Hippocampal formation (tissue), 2 donors: Measurements from ENCODE around the gene CPA1.

Source experiments
- DNase-seq, 2 donors: peaks; one replicate each; lab custom pipeline; 2025; lab: John Stamatoyannopoulos, UW

The CPA1 gene

GRCh38 chr7:130356121-130356875 is 24.0 kb upstream of the CPA1 start:
- DNase-seq, result no peak

GRCh38 chr7:130356876-130357611 is 23.2 kb upstream of the CPA1 start:
- peak in 1 of 2 donors; percentile 38 for DNase-seq

- DNase-seq, result no peak
Observed at GRCh38 chr7:130358471-130358870, 21.8 kb upstream of the CPA1 start.

- no peak for DNase-seq
Observed at GRCh38 chr7:130359276-130359857, 20.9 kb upstream of the CPA1 start.

GRCh38 chr7:130360518-130360917 is 19.8 kb upstream of the CPA1 start:
- no peak for DNase-seq

GRCh38 chr7:130361681-130362080 is 18.6 kb upstream of the CPA1 start:
- DNase-seq, result no peak

- DNase-seq, result no peak
Observed at GRCh38 chr7:130362251-130362816, 18.0 kb upstream of the CPA1 start.

- no peak for DNase-seq
Observed at GRCh38 chr7:130363026-130363847, 17.1 kb upstream of the CPA1 start.

- no peak for DNase-seq
Observed at GRCh38 chr7:130364451-130364850, 15.8 kb upstream of the CPA1 start.

- DNase-seq, result no peak
Observed at GRCh38 chr7:130365088-130365487, 15.2 kb upstream of the CPA1 start.

GRCh38 chr7:130365511-130366441 is 14.5 kb upstream of the CPA1 start:
- peak in 1 of 2 donors; percentile 16 for DNase-seq

- DNase-seq, result no peak
Observed at GRCh38 chr7:130366564-130366963, 13.7 kb upstream of the CPA1 start.

GRCh38 chr7:130367088-130367755 is 13.1 kb upstream of the CPA1 start:
- DNase-seq, result no peak

GRCh38 chr7:130367836-130368746 is 12.2 kb upstream of the CPA1 start:
- no peak for DNase-seq

GRCh38 chr7:130369110-130369711 is 11.1 kb upstream of the CPA1 start:
- DNase-seq, result no peak

GRCh38 chr7:130369831-130370550 is 10.3 kb upstream of the CPA1 start:
- DNase-seq, result no peak

- DNase-seq, result no peak
Observed at GRCh38 chr7:130371046-130371445, 9.2 kb upstream of the CPA1 start.
